HG03520 (cell line): ENCODE results near the gene KNTC1.
"Not testable (repeated sequence)": the region's sequence is repeated elsewhere in the genome, so short reads cannot be mapped to it uniquely, and the experiment has no call there.

Experiments used
- ATAC-seq: cut with Tn5 transposase; IDR thresholded peaks from one replicate; pipeline ENCODE4 v1.9.1; 2021; ENCODE audit warnings: mild to moderate bottlenecking, moderate library complexity; ENCODE audit not compliant: unreplicated experiment

The KNTC1 gene

GRCh38 chr12:122526683-122527477 is at the start of gene KNTC1, which contains the start of gene RSRC2:
Gene KNTC1, plus strand, starts transcription at chr12:122527249. Its CDS starts 2,815 bp downstream, at chr12:122530064.
Gene RSRC2, minus strand, starts transcription at chr12:122526936. Its CDS starts 83 bp downstream, at chr12:122526853.
- ATAC-seq: peak; percentile 93

GRCh38 chr12:122480753-122481152 is 46.3 kb upstream of the KNTC1 start:
- no peak for ATAC-seq

GRCh38 chr12:122481861-122482260 is 45.2 kb upstream of the KNTC1 start:
- no peak for ATAC-seq

- ATAC-seq: no peak
Measured at GRCh38 chr12:122483969-122484368, 43.1 kb upstream of the KNTC1 start.

- not testable (repeated sequence) for ATAC-seq
Measured at GRCh38 chr12:122484385-122484784, 42.7 kb upstream of the KNTC1 start.

GRCh38 chr12:122486360-122486759 is 40.7 kb upstream of the KNTC1 start:
- ATAC-seq: not testable (repeated sequence)

- no peak for ATAC-seq
Measured at GRCh38 chr12:122486805-122487426, 40.1 kb upstream of the KNTC1 start.

GRCh38 chr12:122487807-122488206 is 39.2 kb upstream of the KNTC1 start:
- not testable (repeated sequence) for ATAC-seq

GRCh38 chr12:122489038-122489437 is 38.0 kb upstream of the KNTC1 start:
- ATAC-seq: no peak

- no peak for ATAC-seq
Measured at GRCh38 chr12:122491991-122492390, 35.1 kb upstream of the KNTC1 start.

- not testable (repeated sequence) for ATAC-seq
Measured at GRCh38 chr12:122493222-122493621, 33.8 kb upstream of the KNTC1 start.

- no peak for ATAC-seq
Measured at GRCh38 chr12:122495258-122495657, 31.8 kb upstream of the KNTC1 start.

- no peak for ATAC-seq
Measured at GRCh38 chr12:122499991-122500684, 26.9 kb upstream of the KNTC1 start.

GRCh38 chr12:122500685-122501488 is 26.2 kb upstream of the KNTC1 start, which contains the start of gene ZCCHC8:
Gene ZCCHC8, minus strand, starts transcription at chr12:122500932. Its CDS starts 92 bp downstream, at chr12:122500840.
- peak; percentile 93 for ATAC-seq

- ATAC-seq: no peak
Measured at GRCh38 chr12:122501489-122501989, 25.5 kb upstream of the KNTC1 start.

- no peak for ATAC-seq
Measured at GRCh38 chr12:122503147-122503751, 23.8 kb upstream of the KNTC1 start.

GRCh38 chr12:122503783-122504590 is 23.1 kb upstream of the KNTC1 start:
- no peak for ATAC-seq

- no peak for ATAC-seq
Measured at GRCh38 chr12:122505419-122506051, 21.5 kb upstream of the KNTC1 start.
